ENCODE measurements around the gene LYST.

The LYST gene

GRCh38 chr1:235697508-235697907 lies 169.2 kb downstream of the LYST start:
- H3K9me3 ChIP-seq (ENCODE audit: control insufficient read depth, low read length) = no peaks in the 10 kb centered on the region
- no peak overlapping the region for H2AFZ ChIP-seq
- H3K4me3 ChIP-seq (ENCODE audit: low read depth, low read length) = no peak overlapping the region
- H3K27me3 ChIP-seq (ENCODE audit: control insufficient read depth, insufficient read depth, low read length) = no peaks in the 10 kb centered on the region
- no peaks in the 10 kb centered on the region for H3K79me2 ChIP-seq
- no peak overlapping the region for H3K9ac ChIP-seq
- TF ChIP-seq CTCF (IDR thresholded peaks at IDR 0.05) = no peak
- no peak overlapping the region for H3K4me2 ChIP-seq (ENCODE audit: low read length)
- no peaks in the 10 kb centered on the region for H3K36me3 ChIP-seq (ENCODE audit: control insufficient read depth, insufficient read depth, low read length)
- H3K27ac ChIP-seq = no peak overlapping the region
- no peaks in the 10 kb centered on the region for H3K4me1 ChIP-seq

DNA sequence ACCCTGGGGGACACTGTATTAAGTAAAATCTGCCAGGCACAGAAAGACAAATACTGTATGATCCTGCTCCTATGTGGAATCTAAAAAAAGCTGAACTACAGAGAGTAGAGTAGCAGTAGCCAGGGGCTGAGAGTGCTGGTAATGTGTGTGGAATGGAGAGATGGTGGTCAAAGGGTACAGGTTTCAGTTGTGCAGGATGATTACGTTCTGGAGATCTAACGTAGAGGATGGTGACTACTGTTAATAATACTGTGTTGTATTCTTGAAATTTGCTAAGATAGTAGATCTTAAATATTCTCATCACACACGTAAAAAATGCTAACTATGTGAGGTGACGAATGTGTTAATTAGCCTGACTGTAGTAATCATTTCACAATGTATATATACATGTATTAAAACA lies 177.3 kb downstream of the LYST start:
- H3K36me3 ChIP-seq (ENCODE audit: control insufficient read depth, insufficient read depth, low read length) = no peaks in the 10 kb centered on the region
- H3K4me1 ChIP-seq = no peaks in the 10 kb centered on the region
- no peak for TF ChIP-seq CTCF (IDR thresholded peaks at IDR 0.05)
- H2AFZ ChIP-seq = no peak overlapping the region
- no peak overlapping the region for H3K4me2 ChIP-seq (ENCODE audit: low read length)
- no peaks in the 10 kb centered on the region for H3K27me3 ChIP-seq (ENCODE audit: control insufficient read depth, insufficient read depth, low read length)
- H3K79me2 ChIP-seq = no peaks in the 10 kb centered on the region
- no peak overlapping the region for H3K4me3 ChIP-seq (ENCODE audit: low read depth, low read length)
- H3K27ac ChIP-seq = no peak overlapping the region
- no peak overlapping the region for H3K9ac ChIP-seq
- no peaks in the 10 kb centered on the region for H3K9me3 ChIP-seq (ENCODE audit: control insufficient read depth, low read length)

GRCh38 chr1:235688096-235688495 lies 178.6 kb downstream of the LYST start:
- no peak overlapping the region for H3K9ac ChIP-seq
- H3K4me1 ChIP-seq = no peaks in the 10 kb centered on the region
- no peak overlapping the region for H2AFZ ChIP-seq
- H3K4me2 ChIP-seq (ENCODE audit: low read length) = no peak overlapping the region
- H3K36me3 ChIP-seq (ENCODE audit: control insufficient read depth, insufficient read depth, low read length) = no peaks in the 10 kb centered on the region
- no peak overlapping the region for H3K4me3 ChIP-seq (ENCODE audit: low read depth, low read length)
- H3K79me2 ChIP-seq = no peaks in the 10 kb centered on the region
- H3K27me3 ChIP-seq (ENCODE audit: control insufficient read depth, insufficient read depth, low read length) = no peaks in the 10 kb centered on the region
- H3K27ac ChIP-seq = no peak overlapping the region
- no peak for TF ChIP-seq CTCF (IDR thresholded peaks at IDR 0.05)
- no peaks in the 10 kb centered on the region for H3K9me3 ChIP-seq (ENCODE audit: control insufficient read depth, low read length)

- Histone ChIP-seq H3K79me2 (no peaks in the 10 kb centered on the region), H3K27me3 (ENCODE audit: control insufficient read depth, insufficient read depth, low read length) (no peaks in the 10 kb centered on the region), H3K9ac (no peak overlapping the region), H3K4me3 (ENCODE audit: low read depth, low read length) (no peak overlapping the region), H3K36me3 (ENCODE audit: control insufficient read depth, insufficient read depth, low read length) (no peaks in the 10 kb centered on the region), H3K27ac (no peak overlapping the region), H3K4me1 (no peaks in the 10 kb centered on the region), H2AFZ (no peak overlapping the region), H3K4me2 (ENCODE audit: low read length) (no peak overlapping the region), H3K9me3 (ENCODE audit: control insufficient read depth, low read length) (no peaks in the 10 kb centered on the region)
- no peak for TF ChIP-seq CTCF (IDR thresholded peaks at IDR 0.05)
These were observed 183.1 kb downstream of the LYST start for GRCh38 chr1:235683653-235684052.

DNA sequence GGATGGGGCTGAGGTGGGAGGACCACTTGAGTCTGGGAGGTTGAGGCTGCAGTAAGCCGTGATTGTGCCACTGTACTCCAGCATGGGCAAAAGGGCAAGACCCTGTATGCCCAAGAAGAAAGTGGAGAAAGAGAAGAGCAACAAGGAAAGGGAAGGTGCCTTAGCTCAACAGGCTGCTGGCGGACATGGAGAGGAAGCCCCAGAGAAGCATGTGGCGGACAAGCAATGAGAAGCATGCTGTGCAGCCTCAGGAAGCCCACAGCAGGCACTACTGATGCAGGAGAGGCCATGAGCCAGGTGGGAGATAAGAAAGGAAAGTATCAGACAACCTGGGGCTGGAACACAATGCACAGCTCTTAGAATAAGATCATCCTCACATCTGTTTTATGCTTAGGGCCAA lies 184.5 kb downstream of the LYST start:
- H3K27ac ChIP-seq = no peak overlapping the region
- no peaks in the 10 kb centered on the region for H3K4me1 ChIP-seq
- H3K9ac ChIP-seq = no peak overlapping the region
- no peaks in the 10 kb centered on the region for H3K27me3 ChIP-seq (ENCODE audit: control insufficient read depth, insufficient read depth, low read length)
- no peaks in the 10 kb centered on the region for H3K9me3 ChIP-seq (ENCODE audit: control insufficient read depth, low read length)
- no peak overlapping the region for H3K4me2 ChIP-seq (ENCODE audit: low read length)
- H2AFZ ChIP-seq = no peak overlapping the region
- H3K36me3 ChIP-seq (ENCODE audit: control insufficient read depth, insufficient read depth, low read length) = no peaks in the 10 kb centered on the region
- no peak for TF ChIP-seq CTCF (IDR thresholded peaks at IDR 0.05)
- H3K79me2 ChIP-seq = no peaks in the 10 kb centered on the region
- H3K4me3 ChIP-seq (ENCODE audit: low read depth, low read length) = no peak overlapping the region

All from parathyroid adenoma (tissue), 2 donors.